HG03354 (cell line): ENCODE data around the gene VCAN.
A peak's percentile ranks its signal among the peaks of the same experiment; 100 is the strongest.

Experiments
- ATAC-seq: cut with Tn5 transposase; IDR thresholded peaks from one replicate; pipeline ENCODE4 v1.9.1; 2021; ENCODE audit warnings: mild to moderate bottlenecking; ENCODE audit not compliant: unreplicated experiment, poor library complexity, severe bottlenecking

The VCAN gene

DNA sequence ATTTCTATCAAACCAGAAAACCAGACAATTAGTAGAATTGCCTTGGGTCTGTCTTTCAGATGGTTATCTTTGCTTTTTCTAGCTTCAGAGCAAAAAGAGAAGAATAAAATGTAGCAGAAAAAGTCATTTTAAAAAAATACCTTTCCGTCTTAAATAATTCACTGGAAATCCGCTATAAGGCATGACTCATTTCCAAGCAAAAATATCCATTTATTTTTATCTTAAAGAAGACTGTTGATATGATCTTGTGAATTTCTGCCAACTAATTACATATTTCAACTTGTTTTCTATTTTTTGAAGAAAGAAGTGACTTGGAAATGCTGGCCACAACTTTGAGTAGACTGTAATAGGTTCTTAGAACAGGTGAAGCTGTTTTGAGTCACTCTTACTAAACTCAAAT, 83.7 kb downstream of the VCAN start:
- ATAC-seq, result no peak

DNA sequence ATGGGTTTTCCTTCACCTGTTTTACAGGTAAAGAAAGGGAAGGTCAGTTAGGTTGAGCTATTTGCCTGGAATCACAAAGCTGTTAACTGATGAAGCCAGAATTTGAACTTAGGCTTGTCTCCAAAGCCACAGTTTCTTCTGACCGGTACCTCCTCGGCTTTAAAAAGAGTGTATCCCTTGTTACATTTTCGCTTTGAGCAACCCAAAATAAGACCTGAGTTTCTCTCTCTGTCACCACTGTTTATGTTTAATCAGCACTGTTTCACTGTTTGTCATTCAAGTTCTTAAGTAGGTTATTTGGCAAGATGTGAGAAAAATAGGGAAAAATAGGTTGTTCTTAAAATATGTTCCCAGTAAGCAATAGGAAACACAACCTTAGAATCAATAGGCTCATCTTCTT, 84.6 kb downstream of the VCAN start:
- peak; percentile 74 for ATAC-seq

DNA sequence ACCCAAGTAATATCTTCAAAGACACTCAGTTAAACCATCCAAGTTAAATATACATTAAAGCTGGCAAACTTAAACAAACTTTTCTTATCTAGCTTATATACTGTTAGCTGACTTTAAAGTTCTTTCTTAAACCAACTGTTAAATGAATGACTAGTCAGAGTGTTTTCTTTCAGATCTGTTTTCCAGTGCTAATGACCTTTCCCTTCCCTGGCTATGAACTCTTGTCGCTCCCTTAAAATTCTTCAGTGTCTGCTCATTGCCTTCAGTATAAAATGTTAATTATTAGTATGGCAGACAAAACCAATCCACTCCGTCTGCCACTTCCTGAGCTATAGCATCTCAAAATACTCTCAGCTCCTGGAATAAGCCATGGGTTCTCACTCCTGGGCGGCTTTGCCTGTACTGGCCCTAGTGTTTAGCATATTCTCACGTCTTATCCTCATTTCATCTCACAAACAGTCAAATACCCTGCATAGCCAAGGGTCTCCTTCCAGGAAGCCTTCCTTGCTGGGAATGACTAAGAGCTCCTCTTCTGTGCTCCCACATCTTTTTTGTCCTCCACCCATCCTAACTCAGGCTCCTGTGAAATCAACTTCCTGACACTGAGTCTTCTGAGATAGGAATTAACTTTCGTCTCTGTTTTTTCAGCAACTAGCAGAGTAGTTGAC, 87.7 kb downstream of the VCAN start:
- ATAC-seq, result no peak

DNA sequence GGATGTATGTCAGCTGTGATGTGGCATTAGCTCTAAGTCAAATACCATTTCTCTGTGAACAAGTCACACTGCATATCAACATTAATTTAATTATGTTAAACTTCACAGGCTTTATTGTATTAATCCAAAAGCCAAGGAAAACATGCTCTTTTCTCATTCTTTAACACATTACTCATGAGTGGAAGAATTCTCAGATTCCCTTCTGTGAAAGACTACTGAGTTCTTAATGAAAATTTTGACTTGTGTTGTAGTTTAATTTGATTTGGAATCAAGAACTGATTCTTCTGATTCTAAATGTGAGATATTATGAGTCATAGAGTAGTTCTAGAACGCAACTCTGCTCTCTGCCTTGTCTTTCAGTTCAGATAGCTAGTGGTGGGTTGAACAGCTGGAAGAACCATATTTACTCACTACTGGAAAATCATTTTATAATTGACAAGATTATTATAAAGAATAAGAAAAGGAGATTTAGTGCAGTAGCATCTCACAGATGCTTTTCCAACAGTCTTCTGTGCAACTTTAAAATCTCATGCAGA, 90.6 kb downstream of the VCAN start:
- ATAC-seq, result no peak

DNA sequence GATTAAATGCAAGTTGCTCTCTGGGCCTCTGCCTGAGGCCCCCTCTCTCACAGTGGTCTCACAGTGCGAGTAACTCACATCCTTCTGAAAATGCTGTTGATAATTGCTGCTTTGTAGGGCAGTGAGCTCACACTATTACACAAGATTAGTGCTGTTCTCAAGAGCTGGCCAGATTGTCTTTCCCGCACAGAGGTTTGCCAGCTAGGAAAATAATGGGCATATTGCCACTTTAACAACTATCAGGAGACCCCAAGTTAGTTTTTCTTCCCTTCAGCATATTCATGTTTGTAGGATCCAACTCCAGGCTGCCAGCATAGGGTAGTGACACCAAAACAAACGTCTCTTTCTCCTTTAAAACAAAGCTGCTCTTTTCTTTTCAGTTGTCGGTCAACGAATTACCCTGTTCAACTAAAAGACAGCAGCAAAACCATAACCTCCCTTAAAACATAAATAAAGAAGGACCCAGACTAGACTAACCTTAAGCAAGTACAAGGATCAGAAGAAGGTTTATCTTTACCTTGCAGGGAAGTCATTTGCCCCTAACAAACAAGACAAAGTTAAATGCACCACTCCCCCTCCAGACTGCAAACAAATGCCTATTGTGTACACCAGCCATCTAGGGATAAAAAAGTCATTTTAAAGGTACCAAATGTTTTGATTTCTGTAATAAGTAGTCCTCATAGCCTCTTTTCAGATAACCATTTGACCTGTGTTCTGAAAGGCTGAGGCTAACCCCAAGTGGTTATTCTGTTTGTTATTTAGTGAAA, 91.4 kb downstream of the VCAN start:
- no peak for ATAC-seq

DNA sequence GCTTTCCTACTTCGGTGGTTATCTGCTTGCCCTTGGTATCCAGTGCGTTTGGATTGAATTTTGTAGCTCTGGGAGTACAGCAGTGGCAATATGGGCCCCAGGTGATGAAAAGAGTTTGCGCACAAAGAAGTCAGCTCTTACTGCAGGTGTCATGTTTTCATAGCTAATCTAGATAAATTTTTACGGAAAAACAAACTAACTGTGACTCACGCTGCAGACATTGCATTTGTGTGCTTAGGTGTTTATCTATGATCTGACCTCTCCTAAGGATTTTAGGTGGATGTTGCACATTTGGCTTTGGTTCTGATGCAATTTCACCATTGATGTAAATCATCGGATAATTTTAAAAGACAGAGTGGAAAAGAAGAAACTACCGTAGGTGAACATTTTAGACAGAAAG, 92.1 kb downstream of the VCAN start:
- ATAC-seq, result no peak

DNA sequence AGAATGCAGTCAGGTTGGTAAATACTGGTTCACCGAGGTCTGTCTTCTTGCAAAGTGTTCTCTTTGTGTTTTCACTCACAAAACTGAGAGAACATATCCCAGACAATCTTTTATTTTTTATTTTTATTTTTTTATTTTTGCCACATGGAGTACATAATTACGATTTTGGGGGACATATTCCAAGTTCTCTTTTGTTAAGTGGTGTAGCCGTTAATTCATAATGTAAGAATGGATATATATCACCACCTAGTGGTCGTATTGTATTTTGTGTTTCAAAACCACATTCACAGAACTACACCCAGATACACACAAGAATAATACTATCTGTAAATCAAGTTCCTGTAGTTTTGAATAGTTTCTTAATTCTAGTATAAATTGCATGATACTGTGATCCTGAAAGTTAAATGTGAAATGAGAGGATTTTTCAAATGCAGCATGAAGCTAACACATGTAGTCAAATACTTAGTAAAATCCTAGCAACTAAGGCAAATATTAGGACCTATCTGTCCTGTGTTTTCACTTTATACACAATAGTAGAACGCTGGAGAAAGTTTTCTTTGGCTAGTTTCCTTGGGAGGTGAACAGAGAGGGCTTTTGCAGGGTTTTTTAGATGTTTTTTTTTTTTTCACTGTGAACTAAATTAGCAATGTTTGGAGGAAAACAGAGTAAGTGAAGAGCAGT, 92.7 kb downstream of the VCAN start:
- ATAC-seq, result peak; percentile 84

DNA sequence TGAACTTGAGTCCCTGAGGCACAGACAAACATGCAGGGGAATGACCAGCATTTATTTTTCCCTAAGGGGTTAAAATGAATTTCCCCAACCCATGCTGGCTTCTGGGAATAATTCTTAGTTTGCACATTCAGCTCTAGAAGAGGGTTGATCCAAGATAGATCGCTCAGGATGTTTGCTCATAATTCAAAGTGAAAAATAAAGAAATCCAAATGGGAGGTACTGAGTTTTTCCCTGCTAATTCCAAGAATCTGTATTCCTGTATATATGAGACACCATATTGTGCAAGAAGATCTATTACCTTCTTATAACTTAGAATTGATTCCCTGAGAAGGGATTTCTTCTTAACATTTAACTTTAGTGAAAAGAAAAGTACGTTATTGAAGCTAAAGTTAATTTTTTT, 96.2 kb downstream of the VCAN start:
- ATAC-seq, result no peak

DNA sequence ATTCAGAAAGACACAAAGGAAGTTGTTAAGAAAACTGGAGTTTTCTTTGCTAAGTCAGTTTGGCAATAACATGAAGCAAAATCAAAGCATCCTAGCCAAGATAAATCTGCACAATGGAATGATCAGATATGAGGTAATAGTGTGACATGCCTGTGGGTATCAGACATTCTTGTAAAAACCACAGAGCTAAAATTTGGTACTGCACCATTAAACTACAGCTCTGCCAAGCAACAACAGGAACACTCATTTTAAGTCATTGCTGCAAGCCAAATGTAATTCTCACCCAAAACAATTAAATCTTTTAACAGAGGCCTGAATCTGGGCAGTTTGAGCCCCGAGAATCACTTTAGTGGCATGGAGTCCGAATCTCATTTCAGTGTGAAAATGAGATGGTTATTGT, 96.6 kb downstream of the VCAN start:
- ATAC-seq, result no peak

DNA sequence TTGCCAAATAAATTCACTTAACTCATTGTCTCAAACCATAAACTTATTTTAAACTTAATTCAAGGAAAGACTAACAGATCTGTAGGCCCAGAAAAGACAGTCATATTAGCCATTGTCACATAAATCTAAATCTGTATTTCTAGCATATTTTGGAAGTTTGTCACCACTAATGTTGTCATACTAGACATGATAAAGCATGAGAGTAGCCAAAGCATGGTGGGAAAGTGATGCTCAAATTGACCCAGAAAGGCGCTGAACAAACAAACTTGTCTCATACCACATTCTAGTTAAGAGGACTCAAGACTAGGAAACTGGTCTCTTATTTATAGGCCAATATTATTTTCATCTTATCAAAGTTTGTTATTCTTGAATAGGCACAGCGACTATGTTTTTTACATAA, 99.4 kb downstream of the VCAN start:
- no peak for ATAC-seq

DNA sequence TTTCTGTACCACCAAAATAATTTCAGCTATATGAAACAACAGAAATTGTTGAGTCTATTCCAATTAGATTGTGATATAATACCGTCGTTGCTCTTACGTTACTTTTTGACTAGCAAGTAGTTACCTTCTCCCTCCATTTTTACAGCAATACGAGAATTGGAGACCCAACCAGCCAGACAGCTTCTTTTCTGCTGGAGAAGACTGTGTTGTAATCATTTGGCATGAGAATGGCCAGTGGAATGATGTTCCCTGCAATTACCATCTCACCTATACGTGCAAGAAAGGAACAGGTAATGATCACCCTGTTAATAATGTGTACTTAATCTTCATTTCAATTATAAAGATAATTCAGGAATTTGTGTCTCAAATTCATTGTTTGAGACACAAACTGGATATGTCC, 100.7 kb downstream of the VCAN start:
- no peak for ATAC-seq

DNA sequence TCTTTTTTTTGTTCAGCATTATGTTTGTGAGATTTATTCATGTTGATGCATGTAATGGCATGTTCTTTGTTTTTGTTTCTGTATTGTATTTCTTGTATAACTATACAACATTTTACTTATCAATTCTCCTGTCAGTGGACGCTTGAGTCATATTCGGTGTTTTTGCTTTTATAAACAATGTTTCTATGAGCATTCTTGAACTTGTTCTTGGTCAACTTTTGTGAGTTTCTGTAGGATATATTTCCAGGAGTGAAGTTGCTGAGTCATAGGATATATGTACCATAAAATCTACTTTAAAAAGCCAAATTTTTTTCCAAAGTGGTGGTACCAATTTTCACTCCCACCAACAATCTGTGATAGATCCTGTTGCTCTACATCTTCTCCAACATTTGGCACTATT, 104.8 kb downstream of the VCAN start:
- ATAC-seq, result no peak

DNA sequence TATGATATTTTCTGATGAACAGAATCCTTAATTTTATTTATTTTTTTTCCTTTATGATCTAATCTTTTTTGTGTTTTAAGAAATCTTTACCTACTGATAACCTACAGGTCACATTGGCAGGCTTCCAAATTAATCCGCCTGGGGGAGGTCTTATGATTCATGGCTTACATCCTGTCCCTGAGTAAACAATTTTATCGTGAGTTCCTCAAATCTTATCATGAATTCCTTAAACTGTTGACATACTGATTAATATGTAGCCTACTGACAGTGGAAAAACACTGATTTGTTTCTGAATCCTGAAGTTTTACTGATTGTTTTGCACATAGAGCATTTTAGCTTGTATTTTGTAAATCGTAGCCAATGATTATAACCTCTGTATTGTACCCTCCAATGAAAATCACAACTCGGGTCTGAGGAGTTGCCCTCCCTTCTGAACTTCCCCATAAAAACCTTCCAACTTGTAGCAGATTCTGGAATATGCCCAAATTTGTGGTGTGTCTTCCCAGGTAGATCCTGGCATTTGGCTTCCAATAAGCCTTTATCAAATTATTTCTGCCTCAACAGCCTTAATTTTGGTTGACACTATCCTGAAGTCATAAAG, 105.6 kb downstream of the VCAN start:
- no peak for ATAC-seq

DNA sequence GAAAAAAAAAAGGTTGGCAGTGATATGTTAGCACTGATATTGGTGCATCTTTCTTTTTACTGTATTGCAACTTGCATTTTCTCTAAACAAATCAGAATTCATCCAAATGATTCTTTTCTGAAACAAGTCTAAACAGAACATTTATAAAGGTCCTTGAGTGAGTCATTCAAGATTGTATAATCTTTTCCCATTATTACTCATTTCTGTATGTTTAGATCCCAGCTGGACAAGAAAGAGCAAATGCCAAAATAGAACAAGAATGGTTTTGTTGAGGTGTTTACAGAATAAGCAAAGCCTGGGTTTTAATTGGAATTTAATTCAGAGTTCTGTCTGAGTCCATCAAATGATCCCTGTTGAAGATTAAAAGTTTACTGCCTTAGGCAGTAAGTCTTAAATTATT, 112.3 kb downstream of the VCAN start:
- no peak for ATAC-seq

DNA sequence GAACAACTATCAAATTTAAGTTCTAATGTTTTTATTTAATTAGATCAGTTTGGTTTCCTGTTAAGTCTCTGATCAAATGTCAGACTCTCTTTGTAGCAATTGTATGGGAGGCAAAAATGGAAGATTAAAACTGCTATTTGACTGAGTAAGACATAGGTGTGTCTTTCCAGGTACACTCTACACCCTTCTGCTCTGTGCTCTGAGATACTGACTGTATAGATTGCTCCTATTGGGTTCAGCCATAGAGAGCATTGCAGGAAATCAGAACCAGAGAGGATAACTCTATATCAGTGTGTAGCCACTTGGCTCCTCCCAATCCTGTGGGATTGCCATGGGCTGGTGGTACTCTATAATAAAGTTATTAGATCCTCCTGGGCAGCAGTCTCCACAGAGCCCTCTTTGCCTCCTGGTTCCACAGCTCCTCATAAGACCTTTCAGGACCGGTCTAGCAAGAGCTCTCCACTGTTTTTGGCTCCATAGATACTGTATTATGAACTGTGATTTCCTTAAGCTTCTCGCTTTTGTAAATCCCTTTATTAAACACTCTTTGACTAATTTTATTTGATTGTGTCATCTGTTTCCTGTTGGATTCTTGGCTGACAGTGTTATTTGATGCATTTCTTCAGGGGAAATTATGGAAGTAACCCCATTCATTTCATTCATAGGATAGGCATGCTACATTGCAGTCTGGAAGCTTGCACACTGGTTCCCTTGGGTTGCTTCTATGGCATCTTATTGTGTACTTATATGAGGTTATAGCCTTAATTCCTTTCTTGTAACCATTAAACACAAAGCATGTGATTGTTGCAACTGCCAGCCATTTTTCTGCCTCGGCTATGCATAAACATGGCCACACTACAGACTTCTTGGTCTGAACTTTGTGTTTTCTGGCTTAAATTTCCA, 115.6 kb downstream of the VCAN start:
- ATAC-seq, result no peak

DNA sequence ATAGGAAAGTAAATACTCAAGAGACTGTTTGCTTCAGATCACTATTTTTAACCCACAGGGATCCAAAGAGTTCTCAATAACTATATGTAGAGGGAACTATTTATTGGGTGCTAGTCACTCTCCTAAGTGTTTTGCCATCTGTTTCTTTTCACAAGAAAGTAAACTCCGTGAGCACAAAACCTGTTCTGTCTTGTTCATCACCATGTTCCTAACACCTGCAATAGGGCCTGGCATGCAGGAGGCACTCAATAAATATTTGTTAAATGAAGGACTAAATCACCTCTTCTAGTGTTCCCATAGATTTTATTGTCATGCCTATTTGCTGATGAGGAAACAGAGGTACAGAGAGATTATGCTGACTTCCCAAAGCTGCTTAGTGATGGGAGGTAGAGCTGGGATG, 118.2 kb downstream of the VCAN start:
- no peak for ATAC-seq

DNA sequence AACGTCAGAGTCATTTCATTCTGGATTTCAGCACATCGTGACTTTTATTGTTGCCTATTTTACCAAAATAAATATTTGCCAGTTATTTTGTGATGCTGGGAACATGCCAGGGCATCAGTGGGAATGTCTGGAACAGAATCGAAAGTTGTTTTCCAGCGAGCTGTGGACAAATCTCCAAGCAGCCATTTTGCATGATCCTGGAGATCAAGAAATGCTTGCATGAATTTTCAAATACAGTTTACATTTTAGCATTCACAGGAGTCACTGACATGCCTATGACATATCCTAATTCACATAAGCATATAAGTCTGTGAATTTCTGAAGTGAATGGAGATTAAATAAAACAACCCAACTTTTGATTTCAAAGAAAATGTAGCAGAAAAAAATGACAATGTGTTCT, 119.4 kb downstream of the VCAN start:
- no peak for ATAC-seq

DNA sequence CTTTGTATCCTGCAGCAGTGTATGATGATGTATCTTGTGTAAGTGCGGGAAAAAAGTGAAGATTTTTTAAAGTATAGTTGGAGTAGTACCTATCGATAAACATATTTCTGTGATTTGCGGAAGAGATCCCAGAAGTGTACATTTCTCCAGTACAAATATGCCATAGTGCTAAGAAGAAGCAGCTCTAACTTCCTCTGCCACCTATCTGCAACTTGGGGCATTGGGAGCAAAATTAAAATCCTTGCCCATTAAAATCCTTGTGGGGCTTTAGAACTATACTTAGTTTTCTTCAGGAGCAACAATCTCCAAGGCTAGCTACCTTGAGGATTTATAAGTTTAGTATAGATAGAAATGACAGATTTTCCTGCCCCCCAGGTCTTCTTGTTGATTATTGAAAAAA, 123.7 kb downstream of the VCAN start:
- ATAC-seq, result no peak

DNA sequence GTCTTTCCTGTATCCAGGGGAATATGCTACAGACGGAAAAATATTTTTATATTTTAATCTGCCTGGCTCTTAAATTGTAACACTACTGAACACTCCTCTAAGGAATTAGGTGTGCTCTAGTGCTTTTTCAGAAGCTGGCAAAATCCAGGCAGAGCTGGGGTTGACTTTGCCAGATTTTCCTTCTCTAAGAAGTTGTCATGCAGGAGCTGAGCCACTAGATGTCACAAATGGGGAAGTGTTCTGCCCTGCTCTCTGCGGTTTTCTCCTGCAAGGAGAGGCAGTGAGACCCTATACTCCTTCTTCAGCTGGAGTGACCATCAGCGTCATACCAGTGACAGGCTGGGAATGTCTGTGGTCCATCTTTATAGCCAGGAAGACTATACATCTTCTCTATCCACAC, 136.6 kb downstream of the VCAN start:
- ATAC-seq, result peak; percentile 48
